IMR-90 (cell line): Measurements from ENCODE around the gene PRODH2. TPM values are rescaled to one million over a fixed set of nuclear protein-coding genes. Genes with fewer than 3 reads are reported as not detected.

Experiments
- ATAC-seq: fragments of 200-7000 bp; cut with Tn5 transposase; 2 replicates; pipeline ENCODE4 v1.9.1; 2020; ENCODE audit warnings: low read depth, mild to moderate bottlenecking, moderate library complexity
- BruUV-seq: library from RNA; stranded (reverse); fragments of 400-500 nt; replicated peaks from 2 replicates; lab custom pipeline; 2021; lab: Mats Ljungman, UMichigan
- CTCF ChIA-PET: fragments of 300-600 bp; formaldehyde crosslinking; extraction: SDS; loops from one replicate; lab custom pipeline; 2021; ENCODE audit warnings: antibody characterized with exemption; lab: Yijun Ruan, JAX
- POLR2A ChIA-PET: fragments of 300-600 bp; sonication (Branson Sonifier 250); formaldehyde crosslinking; loops from one replicate; lab custom pipeline; 2022; ENCODE audit warnings: antibody characterized with exemption; ENCODE audit not compliant: unreplicated experiment; lab: Charles Lee
- DNase-seq: peaks from one replicate; pipeline ENCODE4 v3.0.0; 2013
- H2AFZ ChIP-seq: replicated peaks from 2 replicates; pipeline ENCODE3; 2013; ENCODE audit warnings: low read length, mild to moderate bottlenecking; ENCODE audit not compliant: poor library complexity
- H2AK5ac ChIP-seq: 2 replicates; pipeline ENCODE4 v1.6.1; 2013; ENCODE audit warnings: low read depth, low read length, inconsistent platforms
- H2AK9ac ChIP-seq: replicated peaks from 2 replicates; pipeline ENCODE3; 2013; ENCODE audit warnings: mild to moderate bottlenecking, low read depth, low read length, moderate library complexity; ENCODE audit not compliant: poor library complexity
- H2BK120ac ChIP-seq: 2 replicates; pipeline ENCODE4 v1.6.1; 2013; ENCODE audit warnings: low read depth, low read length, inconsistent platforms
- H2BK15ac ChIP-seq: 3 replicates; pipeline ENCODE4 v1.6.1; 2013; ENCODE audit warnings: low read depth, low read length, inconsistent platforms
- H2BK20ac ChIP-seq: 2 replicates; pipeline ENCODE4 v1.6.1; 2013; ENCODE audit warnings: low read depth, mild to moderate bottlenecking, inconsistent platforms, low read length, moderate library complexity
- H2BK5ac ChIP-seq: 2 replicates; pipeline ENCODE4 v1.6.1; 2013; ENCODE audit warnings: mild to moderate bottlenecking, low read depth, low read length, inconsistent platforms; ENCODE audit not compliant: poor library complexity, severe bottlenecking
- H3K14ac ChIP-seq: replicated peaks from 2 replicates; pipeline ENCODE4 v1.6.1; 2013; ENCODE audit warnings: low read depth, low read length, inconsistent platforms
- H3K18ac ChIP-seq: 2 replicates; pipeline ENCODE4 v1.6.1; 2013; ENCODE audit warnings: low read depth, low read length, control low read depth
- H3K23ac ChIP-seq: 2 replicates; pipeline ENCODE4 v1.6.1; 2013; ENCODE audit warnings: low read depth, low read length, inconsistent platforms
- H3K27ac ChIP-seq: 2 replicates; pipeline ENCODE4 v1.5.1; 2013; ENCODE audit warnings: mild to moderate bottlenecking, control low read depth, low read length; ENCODE audit not compliant: insufficient read depth
- H3K27me3 ChIP-seq: 2 replicates; pipeline ENCODE4 v1.6.1; 2013; ENCODE audit warnings: low read length; ENCODE audit not compliant: control insufficient read depth, insufficient read depth
- H3K36me3 ChIP-seq: 2 replicates; pipeline ENCODE4 v1.6.1; 2013; ENCODE audit warnings: low read length, mixed read lengths; ENCODE audit not compliant: control insufficient read depth, insufficient read depth
- H3K4ac ChIP-seq: 2 replicates; pipeline ENCODE4 v1.6.1; 2013; ENCODE audit warnings: low read depth, low read length, inconsistent platforms
- H3K4me1 ChIP-seq: 2 replicates; pipeline ENCODE4 v1.6.1; 2013; ENCODE audit warnings: low read length, mixed read lengths; ENCODE audit not compliant: control insufficient read depth, insufficient read depth
- H3K4me2 ChIP-seq: 2 replicates; pipeline ENCODE4 v1.6.1; 2013; ENCODE audit warnings: low read depth, mild to moderate bottlenecking, control low read depth, low read length, moderate library complexity
- H3K4me3 ChIP-seq: 2 replicates; pipeline ENCODE4 v1.5.1; 2013; ENCODE audit warnings: low read depth, mild to moderate bottlenecking, control low read depth, low read length, moderate library complexity; ENCODE audit not compliant: insufficient read depth
- H3K56ac ChIP-seq: 2 replicates; pipeline ENCODE4 v1.6.1; 2013; ENCODE audit warnings: low read length, inconsistent platforms; ENCODE audit not compliant: insufficient read depth; ENCODE audit errors: extremely low read depth
- H3K79me1 ChIP-seq, 2 experiments: 2 replicates each; pipeline ENCODE4 v1.6.1; 2013; ENCODE audit warnings: low read length in 2 of 2, inconsistent platforms in 1 of 2, low read depth in 1 of 2
- H3K9ac ChIP-seq: 2 replicates; pipeline ENCODE4 v1.6.1; 2013; ENCODE audit warnings: low read depth, low read length, control low read depth
- H3K9me1 ChIP-seq: 2 replicates; pipeline ENCODE4 v1.6.1; 2013; ENCODE audit warnings: low read length, inconsistent platforms; ENCODE audit not compliant: insufficient read depth
- H3K9me3 ChIP-seq: 2 replicates; pipeline ENCODE4 v1.6.1; 2013; ENCODE audit warnings: low read length; ENCODE audit not compliant: control insufficient read depth, insufficient read depth
- H4K20me1 ChIP-seq: 2 replicates; pipeline ENCODE4 v1.6.1; 2013; ENCODE audit warnings: low read length, inconsistent platforms; ENCODE audit not compliant: insufficient read depth
- H4K5ac ChIP-seq: 2 replicates; pipeline ENCODE4 v1.6.1; 2013; ENCODE audit warnings: mild to moderate bottlenecking, low read depth, low read length, control low read depth
- H4K8ac ChIP-seq, 2 experiments: 2 replicates each; pipeline ENCODE4 v1.6.1; 2013; ENCODE audit warnings: low read depth in 2 of 2, low read length in 2 of 2, control low read depth in 1 of 2, inconsistent platforms in 1 of 2
- H4K91ac ChIP-seq: 2 replicates; pipeline ENCODE4 v1.6.1; 2013; ENCODE audit warnings: low read depth, low read length, inconsistent platforms; ENCODE audit not compliant: insufficient read depth
- BHLHE40 ChIP-seq: fragments of 150-350 bp; IDR thresholded peaks from 2 replicates; pipeline ENCODE4 v1.6.1; 2016; ENCODE audit warnings: mild to moderate bottlenecking, low read depth, low read length
- CEBPB ChIP-seq: IDR thresholded peaks from 2 replicates; pipeline ENCODE4 v1.6.1; 2012; ENCODE audit warnings: low read depth, low read length, improper control_type of control experiment
- CHD1 ChIP-seq: IDR thresholded peaks from 2 replicates; pipeline ENCODE4 v1.6.1; 2012; ENCODE audit warnings: low read depth, low read length, improper control_type of control experiment
- CTCF ChIP-seq: conservative IDR thresholded peaks from 2 replicates; pipeline ENCODE4 v1.5.1; 2012; ENCODE audit warnings: mild to moderate bottlenecking, low read depth, low read length, improper control_type of control experiment
- MAFK ChIP-seq: IDR thresholded peaks from 2 replicates; pipeline ENCODE4 v1.6.1; 2012; ENCODE audit warnings: low read depth, low read length, improper control_type of control experiment
- MAZ ChIP-seq: IDR thresholded peaks from 2 replicates; pipeline ENCODE4 v1.6.1; 2012; ENCODE audit warnings: low read depth, mild to moderate bottlenecking, low read length, improper control_type of control experiment, moderate library complexity, borderline replicate concordance
- NFE2L2 ChIP-seq: fragments of 150-350 bp; IDR thresholded peaks from 2 replicates; pipeline ENCODE4 v1.6.1; 2016; ENCODE audit warnings: low read depth, mild to moderate bottlenecking, low read length
- POLR2A ChIP-seq: IDR thresholded peaks from 2 replicates; pipeline ENCODE4 v1.6.1; 2012; ENCODE audit warnings: mild to moderate bottlenecking, low read depth, low read length
- RAD21 ChIP-seq: IDR thresholded peaks from 2 replicates; pipeline ENCODE4 v1.6.1; 2012; ENCODE audit warnings: low read length, improper control_type of control experiment
- RCOR1 ChIP-seq: IDR thresholded peaks from 2 replicates; pipeline ENCODE4 v1.6.1; 2012; ENCODE audit warnings: mild to moderate bottlenecking, low read length, improper control_type of control experiment; ENCODE audit not compliant: insufficient replicate concordance
- RFX5 ChIP-seq: IDR thresholded peaks from 2 replicates; pipeline ENCODE4 v1.8.0; 2012; ENCODE audit warnings: low read depth, mild to moderate bottlenecking, low read length, moderate library complexity
- SMC3 ChIP-seq: fragments of 150-350 bp; IDR thresholded peaks from 2 replicates; pipeline ENCODE4 v1.6.1; 2016; ENCODE audit warnings: low read depth, mild to moderate bottlenecking, antibody characterized with exemption, low read length, moderate library complexity
- USF2 ChIP-seq: fragments of 150-350 bp; IDR thresholded peaks from 2 replicates; pipeline ENCODE4 v1.6.1; 2017; ENCODE audit warnings: mild to moderate bottlenecking, antibody characterized with exemption, low read length, low read depth
- WGBS, 2 experiments: methylation state at CpG; one replicate each; pipeline versions ENCODE4 v1.1.5 to v1.1.7; 2013; ENCODE audit warnings: missing lambda C conversion rate in 2 of 2; ENCODE audit not compliant: insufficient read length in 1 of 2; ENCODE audit errors: extremely low coverage in 2 of 2; 5-methylcytosine and 5-hydroxymethylcytosine counted together
- dilution Hi-C: fragments of 300-500 bp; cut with HindIII; formaldehyde crosslinking; loops from one replicate; pipeline ENCODE4 v1.14.3; 2018; ENCODE audit warnings: low sequenced_read_pairs; ENCODE audit not compliant: unreplicated experiment
- in situ Hi-C: fragments of 300-500 bp; cut with MboI; formaldehyde crosslinking; loops from 3 replicates; pipeline ENCODE4 v1.14.3; 2019; ENCODE audit warnings: low sequenced_read_pairs, inconsistent platforms, mixed read lengths
- intact Hi-C: fragments of 100-400 bp; cut with micrococcal nuclease; formaldehyde crosslinking; loops from 2 replicates; pipeline ENCODE4 v1.10.0; 2022
- polyA plus RNA-seq, 3 experiments: library from polyadenylated mRNA; depleted of rRNA; stranded (reverse); fragments of >200 nt; gene quantifications; 2 replicates each; pipeline ENCODE4 v1.2.3, GENCODE V29; 2012; ENCODE audit warnings: low replicate concordance in 1 of 3
- total RNA-seq: library from RNA; depleted of rRNA; stranded (reverse); fragments of >200 nt; gene quantifications from 2 replicates; pipeline ENCODE4 v1.2.3, GENCODE V29; 2012
- TF ChIP-seq, protein P1 (sequence below): fragments of 150-350 bp; IDR thresholded peaks from 2 replicates; pipeline ENCODE4 v1.6.1; 2016; ENCODE audit warnings: low read depth, mild to moderate bottlenecking, low read length, moderate library complexity, borderline replicate concordance

Gene PRODH2
- total and polyA plus RNA-seq, 2 of the 4 experiments (the other 2 are of a cell fraction), result not detected

DNA sequence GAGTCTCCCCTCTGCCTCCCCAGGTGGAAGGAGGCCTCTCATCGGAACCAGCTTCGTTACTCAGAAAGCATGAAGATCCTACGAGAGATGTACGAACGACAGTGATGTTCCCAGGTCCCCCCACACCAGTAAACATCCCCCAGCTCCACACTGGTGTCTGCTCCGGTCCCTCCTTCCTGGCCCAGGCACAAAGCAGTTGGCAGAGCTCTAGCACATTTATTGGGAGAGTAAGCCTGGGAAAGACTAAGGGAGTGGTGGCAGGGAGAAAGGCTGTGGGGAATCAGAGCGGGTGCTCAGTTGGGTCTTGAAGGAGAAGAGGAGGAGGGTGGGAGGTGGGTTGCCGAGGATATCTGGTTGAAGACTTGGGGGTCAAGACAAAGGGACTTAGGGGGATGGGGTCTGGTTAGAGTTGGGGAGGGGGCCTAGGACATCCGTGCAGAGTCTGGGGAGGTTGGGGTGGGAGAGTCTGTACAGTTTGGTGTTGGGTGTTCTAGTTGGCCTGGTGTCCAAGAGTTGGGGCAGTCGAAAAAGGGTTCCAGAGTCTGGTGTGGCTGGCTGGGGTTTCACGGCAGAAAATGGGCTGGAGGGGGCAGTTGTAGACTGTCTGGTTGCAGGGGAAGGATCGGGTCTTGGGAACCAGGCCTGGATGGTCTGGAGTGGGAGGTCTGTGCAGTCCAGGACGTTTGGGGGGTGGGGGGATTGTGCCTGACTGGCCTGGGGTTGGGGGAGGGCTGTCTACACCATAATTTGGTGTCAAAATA, 58.1 kb downstream of the PRODH2 start:
- 72% methylated on average over 3 of the region's 13 CpGs; no CpG with 5 or more reads in 1 of the 2 experiments for WGBS, 2 experiments
- ChIA-PET CTCF (no interaction called here), POLR2A (interaction anchor here (0.6 kb wide), 1 partner anchor 17 kb away, joined by 3 read pairs; no protein-coding TSS in a partner anchor)
- H2BK15ac ChIP-seq, result no peak overlapping the region
- no peak overlapping the region for H3K9ac ChIP-seq
- peaks cover 13% of the 10 kb centered on the region for H3K4me1 ChIP-seq
- 0 out of 2 replicates have a peak overlapping the region, but pooled peaks have one; percentile 92 for H2AK5ac ChIP-seq
- no peak overlapping the region for H3K4me2 ChIP-seq
- peaks cover 29% of the 10 kb centered on the region; the same call in 1 of the 2 replicates for H3K36me3 ChIP-seq
- no peak overlapping the region for H2AFZ ChIP-seq
- ATAC-seq, result no peak
- BruUV-seq, result TSS peak; percentile 96
- in situ Hi-C loops (no loop called here), dilution Hi-C loops (no loop called here), intact Hi-C loops (loop anchor here (5.0 kb wide), 1 partner anchor 178 kb away; no protein-coding TSS in a partner anchor)
- no peak overlapping the region; the same call in 1 of the 2 replicates for H3K4ac ChIP-seq
- no peak overlapping the region for H2BK120ac ChIP-seq
- no peaks in the 10 kb centered on the region for H3K27me3 ChIP-seq
- H4K91ac ChIP-seq, result no peak overlapping the region
- H3K18ac ChIP-seq, result no peak overlapping the region
- no peak for DNase-seq
- no peak overlapping the region for H2AK9ac ChIP-seq
- no peak overlapping the region for H4K5ac ChIP-seq
- peaks cover 6% of the 10 kb centered on the region; the same call in 1 of the 2 replicates for H4K20me1 ChIP-seq
- no peak overlapping the region for H3K23ac ChIP-seq
- H3K4me3 ChIP-seq, result no peak overlapping the region
- no peak overlapping the region for H3K56ac ChIP-seq
- H3K9me3 ChIP-seq, result no peaks in the 10 kb centered on the region
- no peak overlapping the region for H3K27ac ChIP-seq
- H2BK20ac ChIP-seq, result no peak overlapping the region
- H3K79me1 ChIP-seq, result peaks cover 28 to 67% of the 10 kb centered on the region in 2 experiments; a peak in 3 of 4 replicates
- peak overlapping the region in 1 of 2 experiments; percentile 80; a peak in 1 of 4 replicates for H4K8ac ChIP-seq
- H2BK5ac ChIP-seq, result no peak overlapping the region
- H3K14ac ChIP-seq, result no peak overlapping the region
- H3K9me1 ChIP-seq, result 0 out of 2 replicates have a peak, but pooled peaks cover 13% of the 10 kb centered on the region
- TF ChIP-seq CTCF (no peak), RCOR1 (no peak), RAD21 (no peak), MAFK (no peak), RFX5 (no peak), CEBPB (no peak), NFE2L2 (no peak), POLR2A (no peak; the same call in 1 of the 2 replicates), USF2 (no peak), SMC3 (no peak), MAZ (no peak), CHD1 (no peak), BHLHE40 (no peak)
- TF ChIP-seq, protein P1, sequence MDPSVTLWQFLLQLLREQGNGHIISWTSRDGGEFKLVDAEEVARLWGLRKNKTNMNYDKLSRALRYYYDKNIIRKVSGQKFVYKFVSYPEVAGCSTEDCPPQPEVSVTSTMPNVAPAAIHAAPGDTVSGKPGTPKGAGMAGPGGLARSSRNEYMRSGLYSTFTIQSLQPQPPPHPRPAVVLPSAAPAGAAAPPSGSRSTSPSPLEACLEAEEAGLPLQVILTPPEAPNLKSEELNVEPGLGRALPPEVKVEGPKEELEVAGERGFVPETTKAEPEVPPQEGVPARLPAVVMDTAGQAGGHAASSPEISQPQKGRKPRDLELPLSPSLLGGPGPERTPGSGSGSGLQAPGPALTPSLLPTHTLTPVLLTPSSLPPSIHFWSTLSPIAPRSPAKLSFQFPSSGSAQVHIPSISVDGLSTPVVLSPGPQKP, result no peak
